Measurements from ENCODE around the gene HPCAL1. TPM values are rescaled to one million over a fixed set of nuclear protein-coding genes. Genes with fewer than 3 reads are reported as not detected.
"Not testable (repeated sequence)": the region's sequence is repeated elsewhere in the genome, so short reads cannot be mapped to it uniquely, and the experiment has no call there.

Gene HPCAL1
- total RNA-seq, 1 donor from 2014 or later: 13.7 TPM

GRCh38 chr2:10447300-10447894 is 144.7 kb downstream of the HPCAL1 start:
- ATAC-seq: peak; percentile 14

GRCh38 chr2:10447895-10448575 is 145.3 kb downstream of the HPCAL1 start, which contains the start of gene ODC1:
Gene ODC1, minus strand, starts transcription at chr2:10448327. Its CDS starts 3,295 bp downstream, at chr2:10445032.
- ATAC-seq: peak; percentile 87

GRCh38 chr2:10448576-10449485 is 146.1 kb downstream of the HPCAL1 start:
- ATAC-seq: peak; percentile 76

- ATAC-seq: no peak
Measured at GRCh38 chr2:10449486-10449831, 146.8 kb downstream of the HPCAL1 start.

GRCh38 chr2:10449838-10450691 is 147.4 kb downstream of the HPCAL1 start:
- ATAC-seq: no peak

- ATAC-seq: no peak
Measured at GRCh38 chr2:10451819-10452218, 149.1 kb downstream of the HPCAL1 start.

- peak; percentile 69 for ATAC-seq
Measured at GRCh38 chr2:10452312-10452711, 149.6 kb downstream of the HPCAL1 start.

GRCh38 chr2:10452956-10453904 is 150.5 kb downstream of the HPCAL1 start:
- no peak for ATAC-seq

GRCh38 chr2:10453905-10454298 is 151.2 kb downstream of the HPCAL1 start:
- peak; percentile 73 for ATAC-seq

- peak; percentile 4 for ATAC-seq
Measured at GRCh38 chr2:10454505-10454904, 151.8 kb downstream of the HPCAL1 start.

- not testable (repeated sequence) for ATAC-seq
Measured at GRCh38 chr2:10457195-10457594, 154.5 kb downstream of the HPCAL1 start.

GRCh38 chr2:10457846-10458598 is 155.3 kb downstream of the HPCAL1 start:
- no peak for ATAC-seq

- ATAC-seq: no peak
Measured at GRCh38 chr2:10460366-10460796, 157.7 kb downstream of the HPCAL1 start.

- no peak for ATAC-seq
Measured at GRCh38 chr2:10462178-10463083, 159.7 kb downstream of the HPCAL1 start.

GRCh38 chr2:10465910-10466309 is 163.2 kb downstream of the HPCAL1 start:
- ATAC-seq: no peak

- no peak for ATAC-seq
Measured at GRCh38 chr2:10466801-10467200, 164.1 kb downstream of the HPCAL1 start.

- ATAC-seq: no peak
Measured at GRCh38 chr2:10467401-10467800, 164.7 kb downstream of the HPCAL1 start.

- ATAC-seq: peak; percentile 11
Measured at GRCh38 chr2:10469301-10469700, 166.6 kb downstream of the HPCAL1 start.

- no peak for ATAC-seq
Measured at GRCh38 chr2:10469955-10470608, 167.4 kb downstream of the HPCAL1 start.
